GM12891 (cell line): ENCODE results near the gene PSAPL1.

Source experiments
- DNase-seq: peaks from one replicate; pipeline ENCODE4 v3.0.0; 2011; ENCODE audit warnings: low spot score; ENCODE audit not compliant: insufficient read length
- FAIRE-seq: peaks from 2 replicates; lab custom pipeline; 2011; peaks lifted over from hg19 to GRCh38; lab: Jason Lieb, UNC
- PAX5 ChIP-seq: IDR thresholded peaks from 2 replicates; pipeline ENCODE4 v1.6.1; 2011; ENCODE audit warnings: low read length, moderate library complexity, mild to moderate bottlenecking; ENCODE audit not compliant: insufficient read depth, severe bottlenecking
- POLR2A ChIP-seq: IDR thresholded peaks from 2 replicates; pipeline ENCODE4 v1.6.1; 2011; ENCODE audit warnings: low read depth, low read length, control low read depth
- POLR2AphosphoS5 ChIP-seq: IDR thresholded peaks from 2 replicates; pipeline ENCODE4 v1.6.1; 2011; ENCODE audit warnings: low read depth, low read length, control low read depth
- POU2F2 ChIP-seq: IDR thresholded peaks from 2 replicates; pipeline ENCODE4 v1.6.1; 2011; ENCODE audit warnings: low read depth, mild to moderate bottlenecking, control low read depth, low read length, moderate library complexity
- SPI1 ChIP-seq: IDR thresholded peaks from 2 replicates; pipeline ENCODE4 v1.6.1; 2011; ENCODE audit warnings: low read depth, low read length, control low read depth
- TAF1 ChIP-seq: IDR thresholded peaks from 2 replicates; pipeline ENCODE4 v1.6.1; 2011; ENCODE audit warnings: low read depth, low read length, control low read depth

The PSAPL1 gene

DNA sequence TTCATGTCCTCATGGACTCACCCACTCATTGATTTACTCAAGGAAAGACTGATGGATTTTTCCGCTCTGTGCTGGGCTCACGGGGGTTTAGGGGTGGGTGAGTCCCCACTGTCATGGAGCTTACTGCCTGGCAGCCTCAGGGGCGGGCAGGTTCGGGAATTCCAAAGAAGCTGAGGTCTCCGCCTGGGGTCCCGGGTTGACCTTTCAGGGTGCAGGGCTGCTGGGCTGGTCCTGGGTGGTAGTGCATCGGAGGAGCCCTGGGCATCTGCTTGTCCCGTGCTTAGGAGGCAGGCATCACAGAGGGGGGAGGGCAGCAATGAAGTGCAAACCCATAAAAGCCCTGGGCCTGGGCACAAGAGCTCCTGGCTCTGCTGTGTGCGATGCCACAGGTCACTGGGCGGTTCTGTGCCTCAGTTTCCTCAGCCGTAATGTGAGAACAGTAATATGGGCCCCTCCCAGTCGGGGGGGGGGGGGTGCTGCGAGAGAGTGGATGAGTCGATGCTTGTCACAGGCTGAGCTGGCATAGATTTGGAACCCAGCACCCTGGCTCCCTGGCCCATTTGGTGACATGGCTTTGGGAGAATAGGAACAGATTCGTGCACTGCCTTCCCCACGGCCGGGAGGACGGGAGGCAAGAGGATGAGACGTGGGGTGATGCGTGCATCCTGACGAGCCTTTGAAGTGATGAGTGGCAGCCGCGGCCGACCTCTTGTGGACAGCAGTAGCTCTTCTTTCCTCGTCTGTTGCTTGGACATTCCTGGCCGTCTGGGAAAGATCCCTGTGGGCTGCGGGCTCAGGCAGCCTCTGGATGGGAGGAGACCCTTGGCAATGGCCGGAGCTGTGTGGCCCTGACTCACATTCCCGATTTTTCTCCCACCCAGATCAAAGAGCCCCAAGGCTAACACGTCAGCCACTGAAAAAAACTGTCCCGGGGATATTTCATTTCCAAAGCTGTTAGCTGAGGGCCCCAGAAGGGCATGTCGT lies 42.0 kb downstream of the PSAPL1 start:
- FAIRE-seq = no peak
- TF ChIP-seq SPI1 (no peak), TAF1 (no peak), PAX5 (no peak), POU2F2 (no peak), POLR2AphosphoS5 (no peak), POLR2A (no peak)
- DNase-seq = no peak

- DNase-seq (no peak), FAIRE-seq (no peak)
Observed at GRCh38 chr4:7391637-7392437, 42.9 kb downstream of the PSAPL1 start.

GRCh38 chr4:7390906-7391636 lies 43.7 kb downstream of the PSAPL1 start:
- FAIRE-seq (no peak), DNase-seq (no peak)
- no peak for TF ChIP-seq PAX5
- TF ChIP-seq TAF1 = no peak
- no peak for TF ChIP-seq POLR2A
- no peak for TF ChIP-seq SPI1
- no peak for TF ChIP-seq POLR2AphosphoS5
- no peak for TF ChIP-seq POU2F2

More at GRCh38 chr4:7391637-7392437, 42.9 kb downstream of the PSAPL1 start:
- TF ChIP-seq POLR2A (no peak), SPI1 (no peak), TAF1 (no peak), POLR2AphosphoS5 (no peak), PAX5 (no peak), POU2F2 (no peak)

DNA sequence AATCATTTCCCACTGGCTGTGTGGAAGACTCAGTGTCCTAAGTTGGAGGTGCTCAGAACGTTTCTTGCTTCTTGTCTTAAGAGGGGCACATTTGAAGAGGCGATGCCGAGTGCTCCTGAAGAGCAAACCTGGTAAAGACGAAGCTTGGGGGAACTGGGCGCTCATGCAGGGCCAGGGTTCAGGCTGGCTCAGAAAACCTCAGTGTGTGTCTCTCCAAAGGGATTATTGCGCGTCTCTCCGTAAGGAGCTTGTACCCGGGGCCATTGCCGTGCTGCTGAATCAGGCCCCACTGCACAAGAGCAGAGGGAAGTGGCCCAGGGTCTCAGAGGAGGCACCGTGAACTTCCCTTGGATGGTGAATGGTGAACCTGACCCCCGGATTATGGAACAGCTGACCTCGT lies 44.4 kb downstream of the PSAPL1 start:
- no peak for DNase-seq
- TF ChIP-seq POLR2AphosphoS5 = no peak
- no peak for TF ChIP-seq POLR2A
- no peak for TF ChIP-seq POU2F2
- no peak for TF ChIP-seq PAX5
- no peak for TF ChIP-seq TAF1
- TF ChIP-seq SPI1 = no peak
- FAIRE-seq = no peak

- no peak for TF ChIP-seq POU2F2
- no peak for TF ChIP-seq POLR2A
- TF ChIP-seq SPI1 = no peak
- no peak for TF ChIP-seq PAX5
- TF ChIP-seq TAF1 = no peak
- no peak for TF ChIP-seq POLR2AphosphoS5
- DNase-seq = no peak
- FAIRE-seq = no peak
Observed at GRCh38 chr4:7389719-7390118, 45.0 kb downstream of the PSAPL1 start.

DNA sequence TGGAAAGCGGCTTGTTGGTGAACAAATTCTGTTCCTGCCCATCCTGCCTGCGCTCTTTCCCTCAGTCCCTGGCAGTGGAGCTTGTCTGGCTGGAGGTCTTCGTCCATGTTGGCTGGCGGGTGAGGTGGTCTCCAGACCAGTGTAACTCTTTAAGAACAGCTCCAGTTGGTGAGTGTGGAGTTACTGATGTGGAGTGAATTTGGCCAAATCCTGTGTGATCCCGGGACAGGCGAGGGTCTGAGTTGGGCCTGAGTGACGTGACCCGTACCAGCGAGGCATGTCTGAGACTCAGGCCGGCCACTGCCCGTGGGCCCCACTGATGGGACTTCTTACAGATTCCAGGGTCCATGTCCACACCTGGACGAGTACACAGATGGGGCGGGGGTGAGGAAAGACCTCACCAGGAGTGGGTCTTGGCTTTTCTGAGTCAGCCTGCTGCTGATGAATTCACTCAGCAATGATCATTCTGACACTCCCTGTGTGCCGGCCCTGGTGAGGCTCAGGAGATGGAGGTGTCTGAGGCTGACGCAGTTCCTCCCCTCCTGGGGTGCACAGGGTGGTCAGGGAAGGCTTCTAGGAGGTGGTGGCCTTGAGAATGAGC lies 45.5 kb downstream of the PSAPL1 start:
- DNase-seq (no peak), FAIRE-seq (no peak)

GRCh38 chr4:7388627-7389026 lies 46.1 kb downstream of the PSAPL1 start:
- FAIRE-seq (no peak), DNase-seq (no peak)
- TF ChIP-seq PAX5 = no peak
- no peak for TF ChIP-seq POLR2AphosphoS5
- no peak for TF ChIP-seq SPI1
- no peak for TF ChIP-seq TAF1
- TF ChIP-seq POLR2A = no peak
- no peak for TF ChIP-seq POU2F2

More for the DNA sequence above, 45.5 kb downstream of the PSAPL1 start:
- TF ChIP-seq POLR2A (no peak), POU2F2 (no peak), TAF1 (no peak), SPI1 (no peak), PAX5 (no peak), POLR2AphosphoS5 (no peak)

DNA sequence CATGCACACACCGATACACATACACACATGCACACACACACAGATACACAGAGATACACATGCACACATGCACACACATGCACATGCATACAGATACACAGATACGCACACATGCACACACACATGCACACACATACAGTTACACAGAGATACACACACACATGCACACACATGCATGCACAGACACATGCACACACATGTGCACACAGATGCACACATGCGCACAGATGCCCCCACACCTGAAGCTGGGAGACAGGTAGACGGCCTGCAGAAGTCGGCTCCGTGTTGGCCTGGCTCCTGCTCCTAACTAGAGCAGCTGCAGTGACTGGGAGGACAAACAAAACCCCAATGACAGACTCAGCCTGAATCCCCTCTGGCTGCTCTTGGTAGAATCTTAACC lies 46.8 kb downstream of the PSAPL1 start:
- DNase-seq = no peak
- FAIRE-seq = no peak
- TF ChIP-seq PAX5 = no peak
- no peak for TF ChIP-seq SPI1
- TF ChIP-seq TAF1 = no peak
- TF ChIP-seq POLR2A = no peak
- TF ChIP-seq POU2F2 = no peak
- no peak for TF ChIP-seq POLR2AphosphoS5
